Smooth muscle cell (in vitro differentiated cells): ENCODE results near the gene IMPDH1. TPM values are rescaled to one million over a fixed set of nuclear protein-coding genes. Genes with fewer than 3 reads are reported as not detected.

Experiments used
- DNase-seq: peaks from one replicate; lab custom pipeline; 2025; ENCODE audit not compliant: unreplicated experiment; lab: John Stamatoyannopoulos, UW
- H2AFZ ChIP-seq: fragments of 200-600 bp; sonication (generic); 2 replicates; pipeline ENCODE4 v1.6.0; 2016; ENCODE audit warnings: antibody characterized with exemption, low read depth, mild to moderate bottlenecking
- H3F3A ChIP-seq: fragments of 200-600 bp; sonication (generic); 2 replicates; pipeline ENCODE4 v1.6.0; 2017; ENCODE audit warnings: antibody characterized with exemption, low read depth
- H3K27ac ChIP-seq: fragments of 200-600 bp; sonication (generic); 2 replicates; pipeline ENCODE4 v1.5.1; 2016; ENCODE audit warnings: low read depth, mild to moderate bottlenecking
- H3K27me3 ChIP-seq: fragments of 200-600 bp; sonication (generic); 2 replicates; pipeline ENCODE4 v1.6.1; 2016; ENCODE audit warnings: low read depth, mild to moderate bottlenecking
- H3K36me3 ChIP-seq: fragments of 200-600 bp; sonication (generic); 2 replicates; pipeline ENCODE4 v1.5.1; 2016; ENCODE audit warnings: low read depth
- H3K4me1 ChIP-seq: fragments of 200-600 bp; sonication (generic); 2 replicates; pipeline ENCODE4 v1.5.1; 2016; ENCODE audit warnings: low read depth
- H3K4me2 ChIP-seq: fragments of 200-600 bp; sonication (generic); 2 replicates; pipeline ENCODE4 v1.6.0; 2016; ENCODE audit warnings: mild to moderate bottlenecking
- H3K4me3 ChIP-seq: fragments of 200-600 bp; sonication (generic); 2 replicates; pipeline ENCODE4 v1.5.1; 2016; ENCODE audit warnings: mild to moderate bottlenecking
- H3K79me2 ChIP-seq: fragments of 200-600 bp; sonication (generic); 2 replicates; pipeline ENCODE4 v1.6.0; 2016; ENCODE audit warnings: low read depth, mild to moderate bottlenecking
- H3K9ac ChIP-seq: fragments of 200-600 bp; sonication (generic); 2 replicates; pipeline ENCODE4 v1.6.0; 2016; ENCODE audit warnings: low read depth
- H3K9me3 ChIP-seq: fragments of 200-600 bp; sonication (generic); replicated peaks from 2 replicates; pipeline ENCODE4 v1.5.1; 2016; ENCODE audit warnings: low read depth
- H4K20me1 ChIP-seq: fragments of 200-600 bp; sonication (generic); 2 replicates; pipeline ENCODE4 v1.6.0; 2016; ENCODE audit warnings: low read depth
- WGBS: methylation state at CpG from one replicate; pipeline ENCODE4 v1.1.7; 2016; ENCODE audit warnings: low lambda C conversion rate; 5-methylcytosine and 5-hydroxymethylcytosine counted together
- polyA plus RNA-seq: library from polyadenylated mRNA; unstranded; fragments of >200 nt; fragmentation: Nextera tagmentation; extraction: Ambion mirVana; gene quantifications from 2 replicates; pipeline ENCODE4 v1.2.1, GENCODE V29; 2016
- total RNA-seq: library from RNA; depleted of rRNA; stranded (reverse); fragments of >200 nt; gene quantifications from 2 replicates; pipeline ENCODE4 v1.2.3, GENCODE V29; 2014
- TF ChIP-seq, protein P1 (sequence below): fragments of 200-600 bp; sonication (generic); IDR thresholded peaks from 2 replicates; pipeline ENCODE4 v1.5.1; 2017; ENCODE audit warnings: borderline replicate concordance, mild to moderate bottlenecking, antibody characterized with exemption; ENCODE audit not compliant: insufficient read depth, poor library complexity, severe bottlenecking

IMPDH1 gene
- total and polyA plus RNA-seq, 2 experiments from 2014 or later: 48.4 to 129 TPM

DNA sequence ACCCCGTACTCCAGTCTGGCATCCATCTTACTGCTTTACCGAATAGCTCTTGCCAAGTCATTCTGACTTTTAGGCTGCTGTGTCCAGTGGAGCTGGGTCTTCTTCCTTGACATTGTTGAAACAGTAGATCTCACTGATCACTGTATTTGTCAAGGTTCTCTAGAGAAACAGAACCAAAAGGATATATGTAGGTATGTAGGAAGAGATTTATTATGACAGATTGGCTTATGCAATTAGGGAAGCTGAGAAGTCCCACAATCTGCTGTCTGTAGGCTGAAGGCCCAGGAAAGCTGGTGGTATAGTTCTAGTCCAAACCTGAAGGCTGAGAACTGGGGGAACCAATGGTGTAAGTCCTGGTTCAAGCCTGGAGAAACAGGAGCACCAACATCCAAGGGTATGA is 36.2 kb downstream of the IMPDH1 start:
- Histone ChIP-seq H3K79me2 (no peaks in the 10 kb centered on the region), H4K20me1 (no peaks in the 10 kb centered on the region), H3K9me3 (no peaks in the 10 kb centered on the region), H2AFZ (no peak overlapping the region), H3K4me1 (no peaks in the 10 kb centered on the region), H3K27me3 (peaks cover 8% of the 10 kb centered on the region), H3K36me3 (no peaks in the 10 kb centered on the region), H3K4me2 (no peak overlapping the region), H3K9ac (no peak overlapping the region), H3K4me3 (no peak overlapping the region), H3F3A (no peaks in the 10 kb centered on the region), H3K27ac (no peak overlapping the region)
- no peak for DNase-seq
- TF ChIP-seq, protein P1, sequence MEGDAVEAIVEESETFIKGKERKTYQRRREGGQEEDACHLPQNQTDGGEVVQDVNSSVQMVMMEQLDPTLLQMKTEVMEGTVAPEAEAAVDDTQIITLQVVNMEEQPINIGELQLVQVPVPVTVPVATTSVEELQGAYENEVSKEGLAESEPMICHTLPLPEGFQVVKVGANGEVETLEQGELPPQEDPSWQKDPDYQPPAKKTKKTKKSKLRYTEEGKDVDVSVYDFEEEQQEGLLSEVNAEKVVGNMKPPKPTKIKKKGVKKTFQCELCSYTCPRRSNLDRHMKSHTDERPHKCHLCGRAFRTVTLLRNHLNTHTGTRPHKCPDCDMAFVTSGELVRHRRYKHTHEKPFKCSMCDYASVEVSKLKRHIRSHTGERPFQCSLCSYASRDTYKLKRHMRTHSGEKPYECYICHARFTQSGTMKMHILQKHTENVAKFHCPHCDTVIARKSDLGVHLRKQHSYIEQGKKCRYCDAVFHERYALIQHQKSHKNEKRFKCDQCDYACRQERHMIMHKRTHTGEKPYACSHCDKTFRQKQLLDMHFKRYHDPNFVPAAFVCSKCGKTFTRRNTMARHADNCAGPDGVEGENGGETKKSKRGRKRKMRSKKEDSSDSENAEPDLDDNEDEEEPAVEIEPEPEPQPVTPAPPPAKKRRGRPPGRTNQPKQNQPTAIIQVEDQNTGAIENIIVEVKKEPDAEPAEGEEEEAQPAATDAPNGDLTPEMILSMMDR: no peak
- WGBS: 94% methylated on average over 2 of the region's 2 CpGs

DNA sequence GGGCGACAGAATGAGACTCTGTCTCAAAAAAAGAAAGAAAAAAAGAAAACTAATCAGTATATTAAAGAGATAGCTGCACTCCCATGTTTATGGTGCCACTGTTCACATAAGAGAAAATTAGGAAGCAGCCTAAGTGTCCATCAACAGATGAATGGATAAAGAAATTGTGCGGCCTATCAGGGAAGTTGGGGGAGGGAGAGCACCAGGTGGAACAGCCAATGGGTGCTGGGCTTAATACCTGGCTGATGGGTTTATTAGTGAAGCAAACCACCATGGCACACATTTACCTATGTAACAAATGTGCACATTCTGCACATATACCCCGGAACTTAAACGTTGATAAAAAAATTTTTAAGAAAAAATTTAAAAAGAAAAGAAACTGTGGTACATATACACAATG is 39.3 kb downstream of the IMPDH1 start:
- Histone ChIP-seq H2AFZ (no peak overlapping the region), H3K27ac (no peak overlapping the region), H3K79me2 (no peaks in the 10 kb centered on the region), H3K4me2 (no peak overlapping the region), H3K4me3 (no peak overlapping the region), H3K27me3 (peaks cover 33% of the 10 kb centered on the region), H3K9ac (no peak overlapping the region), H4K20me1 (no peaks in the 10 kb centered on the region), H3F3A (no peaks in the 10 kb centered on the region), H3K4me1 (no peaks in the 10 kb centered on the region), H3K36me3 (no peaks in the 10 kb centered on the region), H3K9me3 (no peaks in the 10 kb centered on the region)
- TF ChIP-seq, protein P1: no peak
- WGBS: 93% methylated on average over 4 of the region's 4 CpGs
- DNase-seq: no peak

GRCh38 chr7:128366986-128367385 is 42.8 kb downstream of the IMPDH1 start:
- Histone ChIP-seq H3K9ac (no peak overlapping the region), H2AFZ (no peak overlapping the region), H3K36me3 (no peaks in the 10 kb centered on the region), H4K20me1 (no peaks in the 10 kb centered on the region), H3K4me1 (peaks cover 2% of the 10 kb centered on the region), H3K27me3 (peaks cover 58% of the 10 kb centered on the region), H3K27ac (no peak overlapping the region), H3F3A (peaks cover 6% of the 10 kb centered on the region), H3K4me2 (no peak overlapping the region), H3K9me3 (no peaks in the 10 kb centered on the region), H3K79me2 (no peaks in the 10 kb centered on the region), H3K4me3 (no peak overlapping the region)
- TF ChIP-seq, protein P1: no peak
- no peak for DNase-seq

- 60% methylated on average over 1 of the region's 1 CpG for WGBS
- Histone ChIP-seq H3K27ac (no peak overlapping the region), H3K36me3 (no peaks in the 10 kb centered on the region), H3K9ac (no peak overlapping the region), H3K27me3 (peaks cover 63% of the 10 kb centered on the region), H4K20me1 (no peaks in the 10 kb centered on the region), H3K4me2 (no peak overlapping the region), H3K9me3 (no peaks in the 10 kb centered on the region), H2AFZ (no peak overlapping the region), H3K4me3 (no peak overlapping the region), H3K79me2 (no peaks in the 10 kb centered on the region), H3F3A (peaks cover 6% of the 10 kb centered on the region), H3K4me1 (peaks cover 7% of the 10 kb centered on the region)
- TF ChIP-seq, protein P1: no peak
- DNase-seq: no peak
Measured at GRCh38 chr7:128366300-128366699, 43.5 kb downstream of the IMPDH1 start.
